Calu3 (cell line): ENCODE data around the gene PCARE. TPM values are rescaled to one million over a fixed set of nuclear protein-coding genes. Genes with fewer than 3 reads are reported as not detected.

Source experiments
- BruUV-seq: library from RNA; stranded (reverse); fragments of 400-500 nt; replicated peaks from 2 replicates; lab custom pipeline; 2021; lab: Mats Ljungman, UMichigan
- CTCF ChIA-PET: fragments of 300-600 bp; sonication (Branson Sonifier 250); formaldehyde crosslinking; loops from one replicate; lab custom pipeline; 2022; ENCODE audit warnings: antibody characterized with exemption; lab: Charles Lee
- DNase-seq: peaks from one replicate; pipeline ENCODE4 v3.0.0; 2022
- H3K27ac Mint-ChIP-seq: one replicate; pipeline ENCODE4 v1.8.0; 2022; ENCODE audit warnings: mixed read lengths; ENCODE audit not compliant: unreplicated experiment
- H3K27me3 Mint-ChIP-seq: one replicate; pipeline ENCODE4 v1.8.0; 2022; ENCODE audit warnings: mixed read lengths; ENCODE audit not compliant: unreplicated experiment
- H3K36me3 Mint-ChIP-seq: one replicate; pipeline ENCODE4 v1.8.0; 2022; ENCODE audit warnings: mild to moderate bottlenecking, moderate library complexity, mixed read lengths; ENCODE audit not compliant: insufficient read depth, unreplicated experiment
- H3K4me1 Mint-ChIP-seq: one replicate; pipeline ENCODE4 v1.8.0; 2022; ENCODE audit warnings: mild to moderate bottlenecking, low read depth, mixed read lengths; ENCODE audit not compliant: unreplicated experiment
- H3K4me3 Mint-ChIP-seq: one replicate; pipeline ENCODE4 v1.8.0; 2022; ENCODE audit warnings: mild to moderate bottlenecking, low read depth, moderate library complexity, mixed read lengths; ENCODE audit not compliant: unreplicated experiment
- H3K9me3 Mint-ChIP-seq: one replicate; pipeline ENCODE4 v1.8.0; 2022; ENCODE audit warnings: low read depth, mixed read lengths; ENCODE audit not compliant: unreplicated experiment
- CTCF ChIP-seq: fragments of 200-600 bp; IDR thresholded peaks from one replicate; pipeline ENCODE4 v1.8.0; 2022; ENCODE audit warnings: antibody characterized with exemption; ENCODE audit not compliant: unreplicated experiment
- intact Hi-C: fragments of 100-400 bp; cut with micrococcal nuclease; formaldehyde crosslinking; loops from one replicate; pipeline ENCODE4 v1.10.0; 2022; ENCODE audit not compliant: unreplicated experiment
- total RNA-seq: library from RNA; stranded (reverse); gene quantifications from 2 replicates; pipeline ENCODE4 v1.2.3, GENCODE V29; 2022

PCARE gene
- total RNA-seq, 1 experiment from 2014 or later: not detected

DNA sequence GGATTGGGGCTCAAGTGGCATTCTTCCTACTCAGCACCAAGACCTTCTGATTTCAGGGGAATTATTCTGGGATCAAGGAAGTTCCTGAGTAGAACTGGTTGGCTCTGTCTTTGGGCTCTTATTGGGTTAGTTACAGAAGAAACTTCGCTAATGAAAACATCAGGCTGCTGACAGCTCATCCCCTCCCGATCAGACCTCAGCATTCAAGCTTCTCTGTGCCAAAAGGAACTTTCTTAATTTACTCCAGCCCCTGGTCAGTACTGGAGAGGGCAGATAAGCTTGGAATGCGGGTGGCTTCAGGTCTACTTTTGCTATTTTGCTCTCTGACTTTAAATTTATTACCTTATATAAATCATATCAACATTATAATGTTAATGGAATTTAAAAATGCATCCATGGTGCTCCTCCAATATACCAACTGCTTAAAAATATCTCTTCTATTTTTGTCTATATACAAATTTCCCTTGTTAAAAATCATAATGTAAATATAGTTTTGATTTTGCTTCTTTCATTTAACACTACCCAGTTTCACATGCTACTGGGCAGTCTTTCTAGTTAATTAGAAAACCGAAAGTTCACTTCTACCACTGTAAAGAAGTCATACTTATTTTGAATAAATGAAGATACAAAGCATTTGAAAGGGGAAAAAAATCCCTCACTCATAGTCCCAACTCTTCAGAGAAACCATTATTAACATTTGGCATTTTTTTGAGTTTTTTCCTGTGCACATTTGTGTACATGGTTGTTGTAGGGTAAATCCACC, 34.4 kb downstream of the PCARE start:
- no peak for TF ChIP-seq CTCF
- Mint-ChIP-seq H3K9me3 (no peaks in the 10 kb centered on the region), H3K4me1 (no peaks in the 10 kb centered on the region), H3K36me3 (no peaks in the 10 kb centered on the region), H3K4me3 (no peak overlapping the region), H3K27ac (no peak overlapping the region), H3K27me3 (no peaks in the 10 kb centered on the region)
- DNase-seq: no peak
- no TSS peak for BruUV-seq
- CTCF ChIA-PET: no interaction called here
- intact Hi-C loops: no loop called here

- Mint-ChIP-seq H3K27me3 (no peaks in the 10 kb centered on the region), H3K36me3 (no peaks in the 10 kb centered on the region), H3K27ac (no peak overlapping the region), H3K4me1 (peaks cover 18% of the 10 kb centered on the region), H3K4me3 (no peak overlapping the region), H3K9me3 (peaks cover 4% of the 10 kb centered on the region)
- CTCF ChIA-PET: interaction anchor here (0.7 kb wide), 1 partner anchor 200 kb away, joined by 3 read pairs; no protein-coding TSS in a partner anchor
- intact Hi-C loops: no loop called here
- no peak for TF ChIP-seq CTCF
- no peak for DNase-seq
- no TSS peak for BruUV-seq
These were observed 39.1 kb downstream of the PCARE start for GRCh38 chr2:29035016-29035745.

- no peaks in the 10 kb centered on the region for H3K27me3 Mint-ChIP-seq
- CTCF ChIA-PET: interaction anchor here (0.5 kb wide), 1 partner anchor 73 kb away, joined by 5 read pairs; no protein-coding TSS in a partner anchor
- intact Hi-C loops: no loop called here
- peaks cover 4% of the 10 kb centered on the region for H3K9me3 Mint-ChIP-seq
- H3K4me1 Mint-ChIP-seq: peaks cover 18% of the 10 kb centered on the region
- H3K27ac Mint-ChIP-seq: no peak overlapping the region
- no TSS peak for BruUV-seq
- no peak for DNase-seq
- H3K4me3 Mint-ChIP-seq: no peak overlapping the region
- TF ChIP-seq CTCF: no peak
- no peaks in the 10 kb centered on the region for H3K36me3 Mint-ChIP-seq
These were observed 40.7 kb downstream of the PCARE start for GRCh38 chr2:29033656-29034055.

- Mint-ChIP-seq H3K9me3 (peaks cover 4% of the 10 kb centered on the region), H3K36me3 (no peaks in the 10 kb centered on the region), H3K27me3 (no peaks in the 10 kb centered on the region), H3K4me3 (no peak overlapping the region), H3K4me1 (peaks cover 18% of the 10 kb centered on the region), H3K27ac (peak overlapping the region; percentile 34)
- no peak for TF ChIP-seq CTCF
- CTCF ChIA-PET: interaction anchor here (0.7 kb wide), 1 partner anchor 16 kb away, joined by 3 read pairs; no protein-coding TSS in a partner anchor
- intact Hi-C loops: no loop called here
- peak; percentile 14 for DNase-seq
- no TSS peak for BruUV-seq
These were observed 41.2 kb downstream of the PCARE start for GRCh38 chr2:29033172-29033571.
